ENCODE measurements around the gene SESN2.

Gene SESN2

DNA sequence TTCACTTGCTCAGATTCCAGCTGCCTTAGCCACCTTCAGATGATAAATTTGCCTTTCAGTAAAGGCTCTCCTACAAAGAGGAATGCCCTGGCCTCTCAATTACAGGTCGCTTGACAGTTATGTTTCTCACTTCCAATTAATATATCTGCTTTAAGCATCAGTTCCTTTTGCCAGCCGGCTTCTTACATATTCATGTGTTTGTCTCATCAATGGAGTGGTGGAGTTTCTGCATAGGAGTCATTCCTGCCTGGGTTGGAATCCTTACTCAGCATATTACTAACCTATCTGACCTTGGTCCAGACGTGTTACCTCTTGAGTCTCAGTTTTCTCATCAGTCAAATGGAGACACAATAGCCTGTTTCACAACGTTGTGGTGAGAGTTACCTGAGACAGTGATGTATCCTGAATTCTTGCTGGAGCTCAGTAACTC is 9.4 kb upstream of the SESN2 start:
- no peak for DNase-seq (ENCODE audit: low read depth)

- no peak for DNase-seq (ENCODE audit: low read depth)
These were observed 3.0 kb upstream of the SESN2 start for GRCh38 chr1:28256197-28256827.

- DNase-seq (ENCODE audit: low read depth) = no peak
These were observed 1.6 kb upstream of the SESN2 start for GRCh38 chr1:28257736-28258135.

DNA sequence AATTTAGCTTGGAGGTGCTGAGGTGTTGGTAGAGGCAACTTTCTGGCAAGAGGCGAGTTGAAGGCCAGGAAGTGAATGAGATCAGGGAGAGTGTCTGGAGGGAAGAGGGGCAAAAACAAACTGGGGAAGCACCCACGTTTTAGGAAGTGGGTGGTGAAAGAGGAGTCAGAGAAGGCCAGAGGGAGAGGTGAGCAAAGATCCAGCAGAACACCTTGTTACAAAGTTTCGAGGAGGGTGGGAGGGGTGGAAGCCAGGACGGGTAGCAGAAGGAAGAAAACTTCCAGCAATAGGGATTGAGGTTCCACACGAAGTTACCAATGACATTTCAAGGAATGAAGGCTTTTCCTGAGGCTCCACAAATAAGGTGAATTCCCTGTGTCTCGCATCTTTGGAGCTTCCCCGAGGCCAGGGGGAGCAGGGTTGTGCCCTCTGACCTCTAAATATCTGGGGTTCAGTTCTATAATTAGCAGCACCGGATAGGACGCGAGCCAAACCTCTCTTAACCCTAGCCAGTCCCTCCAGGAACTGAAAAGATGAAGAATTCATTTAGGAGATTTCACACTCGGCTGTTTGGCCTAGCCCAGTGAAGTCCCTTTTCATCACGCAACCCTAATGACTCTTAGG is 578 bp upstream of the SESN2 start:
- no peak for DNase-seq (ENCODE audit: low read depth)

- DNase-seq (ENCODE audit: low read depth) = no peak
These were observed 850 bp downstream of the SESN2 start for GRCh38 chr1:28259934-28260802.

DNA sequence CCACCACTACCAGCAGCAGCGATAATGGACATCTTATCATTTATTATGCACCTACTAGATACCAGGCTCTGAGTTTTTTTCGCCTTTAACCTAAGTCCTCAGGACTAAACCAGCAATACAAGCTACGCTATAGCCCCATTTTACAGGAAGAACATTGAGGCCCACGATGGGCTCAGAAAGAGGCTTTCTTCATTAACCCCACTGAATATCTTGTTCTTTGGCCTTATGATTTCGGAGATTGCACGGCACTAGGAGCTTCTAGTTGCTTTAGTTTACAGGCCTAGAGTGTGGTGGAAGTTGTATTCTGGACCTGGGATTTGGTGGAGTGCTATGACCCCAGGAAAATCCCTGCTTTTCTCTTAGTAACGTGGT is 1.5 kb downstream of the SESN2 start:
- DNase-seq (ENCODE audit: low read depth) = no peak

- DNase-seq (ENCODE audit: low read depth) = no peak
These were observed 5.6 kb downstream of the SESN2 start for GRCh38 chr1:28264897-28265296.

- no peak for DNase-seq (ENCODE audit: low read depth)
These were observed 6.3 kb downstream of the SESN2 start for GRCh38 chr1:28265577-28265976.

DNA sequence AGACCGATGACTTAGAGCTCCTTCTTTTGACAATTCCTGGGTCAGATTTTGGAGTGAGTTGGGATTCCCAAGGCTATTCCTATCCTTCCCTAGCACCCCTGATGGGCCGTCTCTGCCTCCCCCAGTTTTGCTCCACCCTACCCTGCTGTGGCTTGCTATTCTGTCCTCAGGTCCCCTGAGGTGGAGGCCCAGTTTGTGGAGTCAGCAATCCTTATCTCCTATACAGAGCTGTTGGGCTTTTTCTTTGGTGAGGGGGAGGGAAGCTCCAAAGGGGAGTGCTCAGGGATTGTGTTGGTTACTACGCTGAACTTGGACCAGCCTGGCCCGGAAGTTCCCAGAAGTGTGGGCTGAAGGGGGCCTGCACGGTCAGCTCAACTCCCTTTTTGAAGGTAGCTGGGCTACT is 7.6 kb downstream of the SESN2 start:
- no peak for DNase-seq (ENCODE audit: low read depth)

- no peak for DNase-seq (ENCODE audit: low read depth)
These were observed 8.3 kb downstream of the SESN2 start for GRCh38 chr1:28267633-28268032.

- no peak for DNase-seq (ENCODE audit: low read depth)
These were observed 10.2 kb downstream of the SESN2 start for GRCh38 chr1:28269529-28269928.

- no peak for DNase-seq (ENCODE audit: low read depth)
These were observed 13.0 kb downstream of the SESN2 start for GRCh38 chr1:28272215-28272852.

- no peak for DNase-seq (ENCODE audit: low read depth)
These were observed 14.0 kb downstream of the SESN2 start for GRCh38 chr1:28273216-28273860.

DNA sequence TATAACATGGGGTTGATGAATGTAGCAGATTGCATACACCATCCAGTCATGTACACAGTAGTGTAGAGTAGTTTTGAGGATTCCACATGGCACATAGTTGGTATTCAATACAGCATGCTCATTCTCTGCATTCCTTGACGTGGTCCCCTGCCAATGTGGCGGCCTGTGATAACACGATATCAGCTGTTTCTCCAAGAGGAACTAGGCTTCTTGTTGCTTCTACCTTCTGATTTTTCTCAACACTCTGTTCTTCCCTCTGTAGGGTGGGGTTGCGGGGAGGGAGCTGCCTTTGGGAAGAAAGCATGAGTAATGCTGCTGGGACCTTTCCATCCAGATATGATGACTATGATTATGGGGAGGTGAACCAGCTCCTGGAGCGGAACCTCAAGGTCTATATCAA is 19.4 kb downstream of the SESN2 start:
- DNase-seq (ENCODE audit: low read depth) = no peak

- DNase-seq (ENCODE audit: low read depth) = no peak
These were observed 20.4 kb downstream of the SESN2 start for GRCh38 chr1:28279721-28280120.

- DNase-seq (ENCODE audit: low read depth) = no peak
These were observed 21.2 kb downstream of the SESN2 start for GRCh38 chr1:28280501-28280900.

- DNase-seq (ENCODE audit: low read depth) = no peak
These were observed 21.7 kb downstream of the SESN2 start for GRCh38 chr1:28280977-28281381.

DNA sequence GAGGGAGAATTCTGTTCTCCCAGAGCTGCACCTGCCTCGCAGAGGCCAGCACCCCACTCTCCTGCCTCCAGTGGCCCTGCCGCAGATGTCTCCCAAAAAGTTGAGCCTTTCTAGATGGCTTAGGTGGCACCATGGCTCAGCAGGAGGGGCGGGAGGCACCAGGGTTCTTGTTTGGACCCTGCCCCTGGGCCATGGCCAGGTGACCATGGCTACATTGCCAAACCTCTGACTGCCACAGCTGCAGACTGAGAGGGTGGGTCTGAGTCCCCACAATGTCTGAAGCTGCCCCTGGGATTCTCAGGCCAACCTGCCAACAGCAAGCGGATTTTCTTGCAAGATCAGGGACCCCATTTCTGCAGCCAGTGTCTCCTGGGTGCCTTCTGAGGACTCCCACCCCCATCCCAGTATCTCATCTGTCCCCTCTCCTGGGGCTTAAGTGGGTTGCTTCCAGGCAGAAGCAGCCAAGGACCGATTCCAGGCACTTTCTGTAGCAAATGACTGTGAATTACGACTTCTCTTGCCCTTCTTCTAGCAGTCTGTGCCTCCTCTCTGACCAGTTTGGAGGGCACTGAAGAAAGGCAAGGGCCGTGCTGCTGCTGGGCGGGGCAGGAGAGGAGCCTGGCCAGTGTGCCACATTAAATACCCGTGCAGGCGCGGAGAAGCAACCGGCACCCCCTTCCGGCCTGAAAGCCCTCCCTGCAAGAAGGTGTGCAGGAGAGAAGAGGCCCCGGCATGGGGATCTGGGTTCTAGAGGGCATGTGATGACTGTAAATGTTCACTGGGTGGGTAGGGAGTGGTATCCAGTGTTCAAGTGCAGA is 22.5 kb downstream of the SESN2 start:
- no peak for DNase-seq (ENCODE audit: low read depth)

- DNase-seq (ENCODE audit: low read depth) = no peak
These were observed 23.4 kb downstream of the SESN2 start for GRCh38 chr1:28282426-28283407.

DNA sequence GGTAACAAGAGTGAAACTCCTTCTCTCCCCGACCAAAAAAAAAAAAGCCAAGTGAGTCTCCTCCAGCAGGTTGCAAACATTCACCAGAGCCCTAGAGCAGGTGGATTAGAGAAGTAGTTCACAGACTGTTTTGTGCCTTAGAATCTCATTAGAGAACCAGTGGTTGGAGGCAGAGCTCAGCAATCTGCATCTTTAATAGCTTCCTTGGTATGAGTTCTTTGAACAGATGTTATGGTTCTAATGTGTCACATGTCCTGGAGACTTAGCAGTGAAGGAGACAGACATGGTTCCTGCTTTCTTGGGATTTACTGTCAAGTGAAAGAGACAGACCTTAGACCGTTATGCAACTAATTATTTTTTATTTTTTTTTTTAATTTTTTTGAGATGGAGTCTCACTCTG is 26.8 kb downstream of the SESN2 start:
- no peak for DNase-seq (ENCODE audit: low read depth)
